Esophagus muscularis mucosa (tissue), 4 donors: Measurements from ENCODE around the gene CHL1. TPM values are rescaled to one million over a fixed set of nuclear protein-coding genes. Genes with fewer than 3 reads are reported as not detected.

Experiments used
- DNase-seq: peaks from one replicate; pipeline ENCODE4 v3.0.0-alpha.2; 2017; ENCODE audit errors: extremely low spot score
- H3K27ac ChIP-seq, 4 donors: fragments of 200-600 bp; sonication (generic); replicated peaks in 1 of 4; 1 replicate in 3 of 4; 2 replicates in 1 of 4; pipeline ENCODE4 v1.5.1; 2016 to 2019; ENCODE audit warnings: mild to moderate bottlenecking in 1 of 4
- H3K27me3 ChIP-seq, 4 donors: fragments of 200-600 bp; sonication (generic); one replicate each; pipeline versions ENCODE4 v1.5.1 to v1.6.0; 2016 to 2019
- H3K36me3 ChIP-seq, 4 donors: fragments of 200-600 bp; sonication (generic); one replicate each; pipeline ENCODE4 v1.5.1; 2016 to 2019
- H3K4me1 ChIP-seq, 4 donors: fragments of 200-600 bp; sonication (generic); one replicate each; pipeline ENCODE4 v1.5.1; 2016 to 2019
- H3K4me3 ChIP-seq, 4 donors: fragments of 200-600 bp; sonication (generic); 1 replicate in 2 of 4; 2 replicates in 2 of 4; pipeline ENCODE4 v1.5.1; 2016 to 2019; ENCODE audit warnings: mild to moderate bottlenecking in 4 of 4, moderate library complexity in 1 of 4
- H3K9me3 ChIP-seq, 4 donors: fragments of 200-600 bp; sonication (generic); 1 replicate in 3 of 4; 2 replicates in 1 of 4; pipeline ENCODE4 v1.5.1; 2016 to 2019
- EP300 ChIP-seq: sonication (generic); formaldehyde crosslinking; IDR thresholded peaks from one replicate; pipeline ENCODE4 v1.6.1; 2017; ENCODE audit warnings: antibody characterized with exemption
- POLR2A ChIP-seq: fragments of 450-650 bp; IDR thresholded peaks from one replicate; pipeline ENCODE4 v1.6.1; 2017; ENCODE audit warnings: antibody characterized with exemption, moderate library complexity, mild to moderate bottlenecking, low read depth
- POLR2AphosphoS5 ChIP-seq, 2 donors: sonication (generic); formaldehyde crosslinking; IDR thresholded peaks; one replicate each; pipeline ENCODE4 v1.6.1; 2017; ENCODE audit warnings: antibody characterized with exemption in 2 of 2
- WGBS: methylation state at CpG from one replicate; pipeline ENCODE4 v1.1.5; 2018; 5-methylcytosine and 5-hydroxymethylcytosine counted together
- intact Hi-C: fragments of 100-400 bp; cut with DNase I; formaldehyde crosslinking; loops from one replicate; pipeline ENCODE4 v1.15.1; 2023
- total RNA-seq, 4 donors: library from RNA; depleted of rRNA; stranded (reverse); fragments of >200 nt; gene quantifications; one replicate each; pipeline versions ENCODE4 v1.1.0 to v1.2.1, GENCODE V29; 2016
- TF ChIP-seq, protein P1 (sequence below), 3 experiments: fragments of 200-600 bp in 2 of 3; fragments of 450-650 bp in 1 of 3; sonication (generic) in 2 of 3; IDR thresholded peaks; one replicate each; pipeline ENCODE4 v1.5.1; 2017 to 2019; ENCODE audit warnings: antibody characterized with exemption in 3 of 3, mild to moderate bottlenecking in 2 of 3, moderate library complexity in 1 of 3

CHL1 gene
- total RNA-seq, 4 donors from 2014 or later = 33.0 to 49.1 (median 42.5) TPM

DNA sequence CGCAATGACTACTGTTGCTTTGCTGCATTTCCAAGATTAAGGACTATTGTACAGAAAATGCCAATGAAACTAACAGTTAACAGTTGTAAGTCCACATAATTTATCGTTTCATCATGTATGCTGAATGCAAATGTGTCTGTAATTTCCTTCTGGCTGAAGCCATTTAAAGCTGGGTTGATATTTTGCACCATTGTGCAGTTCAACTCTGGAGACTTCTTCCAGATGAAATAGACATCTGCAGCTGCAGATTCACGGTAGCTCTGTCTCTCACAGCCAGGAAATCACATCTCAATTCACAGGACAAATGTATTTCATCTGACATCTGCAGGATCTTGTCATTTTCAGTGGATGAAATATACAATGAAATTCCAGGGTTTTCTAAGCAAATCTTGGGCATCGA lies 145.4 kb downstream of the CHL1 start:
- 70% methylated on average over 4 of the region's 4 CpGs for whole genome bisulfite sequencing
- no peak for DNase-seq
- no peak overlapping the region for H3K27ac ChIP-seq
- no peak overlapping the region for H3K4me3 ChIP-seq
- H3K27me3 ChIP-seq = peaks cover 0 to 6% (median 0%) of the 10 kb centered on the region in 4 donors
- no peaks in the 10 kb centered on the region for H3K36me3 ChIP-seq
- H3K9me3 ChIP-seq = no peaks in the 10 kb centered on the region
- intact Hi-C loops = no loop called here
- TF ChIP-seq, protein P1, sequence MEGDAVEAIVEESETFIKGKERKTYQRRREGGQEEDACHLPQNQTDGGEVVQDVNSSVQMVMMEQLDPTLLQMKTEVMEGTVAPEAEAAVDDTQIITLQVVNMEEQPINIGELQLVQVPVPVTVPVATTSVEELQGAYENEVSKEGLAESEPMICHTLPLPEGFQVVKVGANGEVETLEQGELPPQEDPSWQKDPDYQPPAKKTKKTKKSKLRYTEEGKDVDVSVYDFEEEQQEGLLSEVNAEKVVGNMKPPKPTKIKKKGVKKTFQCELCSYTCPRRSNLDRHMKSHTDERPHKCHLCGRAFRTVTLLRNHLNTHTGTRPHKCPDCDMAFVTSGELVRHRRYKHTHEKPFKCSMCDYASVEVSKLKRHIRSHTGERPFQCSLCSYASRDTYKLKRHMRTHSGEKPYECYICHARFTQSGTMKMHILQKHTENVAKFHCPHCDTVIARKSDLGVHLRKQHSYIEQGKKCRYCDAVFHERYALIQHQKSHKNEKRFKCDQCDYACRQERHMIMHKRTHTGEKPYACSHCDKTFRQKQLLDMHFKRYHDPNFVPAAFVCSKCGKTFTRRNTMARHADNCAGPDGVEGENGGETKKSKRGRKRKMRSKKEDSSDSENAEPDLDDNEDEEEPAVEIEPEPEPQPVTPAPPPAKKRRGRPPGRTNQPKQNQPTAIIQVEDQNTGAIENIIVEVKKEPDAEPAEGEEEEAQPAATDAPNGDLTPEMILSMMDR (IDR thresholded peaks at IDR 0.05) = no peak
- TF ChIP-seq POLR2A (no peak), POLR2AphosphoS5 (IDR thresholded peaks at IDR 0.05) (no peak), EP300 (no peak)
- H3K4me1 ChIP-seq = no peaks in the 10 kb centered on the region

DNA sequence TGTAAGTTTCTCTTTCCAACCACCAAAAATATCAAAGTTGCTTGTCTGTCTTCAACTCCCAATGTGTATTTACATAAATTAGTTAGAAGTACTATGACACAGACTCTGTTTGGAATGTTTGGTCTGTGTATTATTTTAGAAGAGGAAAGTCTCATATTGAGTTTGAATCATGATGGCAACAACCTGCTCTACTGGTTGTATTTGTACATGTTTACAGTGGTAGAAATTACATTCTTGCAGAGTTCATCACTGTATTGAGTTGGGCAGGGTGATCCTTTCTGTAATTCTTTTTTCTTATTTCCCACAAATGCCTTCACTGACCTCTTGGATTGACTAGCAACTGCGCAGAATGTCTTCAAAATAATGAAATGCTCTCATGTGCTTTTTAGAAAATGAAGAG lies 149.6 kb downstream of the CHL1 start:
- Histone ChIP-seq H3K27ac (no peak overlapping the region), H3K4me1 (no peaks in the 10 kb centered on the region), H3K9me3 (no peaks in the 10 kb centered on the region), H3K36me3 (no peaks in the 10 kb centered on the region), H3K4me3 (no peak overlapping the region), H3K27me3 (peaks cover 0 to 6% (median 0%) of the 10 kb centered on the region in 4 donors)
- no peak for DNase-seq
- TF ChIP-seq, protein P1 (IDR thresholded peaks at IDR 0.05) = no peak
- TF ChIP-seq POLR2A (no peak), EP300 (no peak), POLR2AphosphoS5 (IDR thresholded peaks at IDR 0.05) (no peak)
- intact Hi-C loops = no loop called here
- 94% methylated on average over 1 of the region's 1 CpG for WGBS

DNA sequence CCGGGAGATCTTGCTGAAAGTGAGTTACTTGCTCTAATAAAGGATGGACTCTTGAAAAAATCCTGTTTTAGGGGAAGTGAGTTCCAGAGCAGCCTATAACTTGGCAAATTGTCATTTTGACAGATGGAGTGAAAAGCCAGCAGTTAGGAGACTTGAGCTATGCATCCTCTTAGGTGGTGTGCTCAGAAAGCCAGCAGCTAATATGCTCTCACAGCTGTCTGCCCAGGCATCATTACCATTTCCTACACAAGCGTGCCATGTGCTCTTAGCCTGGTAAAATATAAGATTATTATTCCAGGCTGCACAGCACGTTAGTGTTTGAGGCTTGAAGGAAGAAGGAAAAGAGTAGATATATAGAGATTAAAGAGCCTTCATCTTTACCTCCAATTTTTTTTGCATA lies 151.0 kb downstream of the CHL1 start:
- Histone ChIP-seq H3K9me3 (no peaks in the 10 kb centered on the region), H3K36me3 (no peaks in the 10 kb centered on the region), H3K4me3 (no peak overlapping the region), H3K4me1 (no peaks in the 10 kb centered on the region), H3K27ac (no peak overlapping the region), H3K27me3 (peaks cover 0 to 6% (median 0%) of the 10 kb centered on the region in 4 donors)
- no peak for DNase-seq
- TF ChIP-seq POLR2A (no peak), EP300 (no peak), POLR2AphosphoS5 (IDR thresholded peaks at IDR 0.05) (no peak)
- WGBS = 74% methylated on average over 3 of the region's 3 CpGs
- intact Hi-C loops = no loop called here

DNA sequence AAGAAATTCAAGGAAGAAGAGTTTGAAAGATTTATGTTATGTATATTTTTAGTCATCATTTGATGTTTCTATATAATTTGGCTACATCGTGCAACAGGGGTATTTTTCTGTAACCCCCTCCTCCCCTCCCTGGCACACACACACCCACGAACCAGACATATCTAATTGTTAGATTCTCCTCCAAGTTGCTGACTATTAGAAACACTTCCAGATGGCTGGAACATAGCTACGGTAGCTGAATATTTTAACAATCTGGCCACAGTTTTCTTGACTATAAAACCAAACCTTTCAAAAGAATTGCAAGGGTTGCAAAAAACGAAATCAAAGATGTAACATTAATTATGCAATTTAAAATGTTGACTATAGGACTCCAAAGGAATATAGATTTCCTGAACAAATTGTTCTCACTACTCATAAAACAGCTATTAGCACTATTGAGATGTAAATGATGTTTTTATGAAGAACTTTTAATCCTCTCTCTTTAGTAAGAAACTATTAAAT lies 154.4 kb downstream of the CHL1 start:
- H3K9me3 ChIP-seq = no peaks in the 10 kb centered on the region
- H3K4me3 ChIP-seq = no peak overlapping the region
- no peak for DNase-seq
- H3K36me3 ChIP-seq = no peaks in the 10 kb centered on the region
- TF ChIP-seq EP300 (no peak), POLR2A (no peak), POLR2AphosphoS5 (IDR thresholded peaks at IDR 0.05) (no peak)
- TF ChIP-seq, protein P1 (IDR thresholded peaks at IDR 0.05) = no peak
- H3K27ac ChIP-seq = no peak overlapping the region
- H3K4me1 ChIP-seq = peaks cover 0 to 9% (median 0%) of the 10 kb centered on the region in 4 donors
- intact Hi-C loops = no loop called here
- H3K27me3 ChIP-seq = no peaks in the 10 kb centered on the region
- WGBS = 37% methylated on average over 4 of the region's 4 CpGs

DNA sequence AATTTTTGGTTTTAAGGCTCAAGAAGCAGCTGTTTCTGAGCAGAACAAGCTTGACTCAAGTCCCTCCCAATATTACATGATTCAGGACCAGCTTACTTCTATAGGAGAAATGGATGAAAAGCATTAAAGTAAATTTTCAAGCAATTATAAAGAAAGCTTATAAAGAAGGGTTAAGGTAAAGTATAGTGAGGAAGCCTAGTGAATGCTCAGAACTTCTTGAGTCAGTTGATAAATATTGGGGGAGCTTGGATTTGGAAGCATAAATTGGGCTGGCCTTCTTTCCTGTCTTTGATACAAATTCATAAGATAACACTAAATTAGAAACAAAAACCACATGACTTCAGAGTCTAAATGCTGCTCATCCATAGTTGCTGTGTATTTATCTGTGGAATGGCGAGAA lies 156.0 kb downstream of the CHL1 start:
- WGBS = 81% methylated on average over 1 of the region's 1 CpG
- Histone ChIP-seq H3K27ac (no peak overlapping the region), H3K4me3 (no peak overlapping the region), H3K4me1 (peaks cover 0 to 24% (median 7%) of the 10 kb centered on the region in 4 donors), H3K36me3 (no peaks in the 10 kb centered on the region), H3K9me3 (no peaks in the 10 kb centered on the region), H3K27me3 (no peaks in the 10 kb centered on the region)
- DNase-seq = no peak
- intact Hi-C loops = no loop called here
- TF ChIP-seq POLR2AphosphoS5 (IDR thresholded peaks at IDR 0.05) (no peak), EP300 (no peak), POLR2A (no peak)
- TF ChIP-seq, protein P1 (IDR thresholded peaks at IDR 0.05) = no peak
